ENCODE measurements around the gene ANKUB1. TPM values are rescaled to one million over a fixed set of nuclear protein-coding genes. Genes with fewer than 3 reads are reported as not detected.

ANKUB1 gene
- total and polyA plus RNA-seq, 9 of the 15 experiments (the other 6 are each of a cell fraction or from before 2014, with no cell fraction given), result not detected

DNA sequence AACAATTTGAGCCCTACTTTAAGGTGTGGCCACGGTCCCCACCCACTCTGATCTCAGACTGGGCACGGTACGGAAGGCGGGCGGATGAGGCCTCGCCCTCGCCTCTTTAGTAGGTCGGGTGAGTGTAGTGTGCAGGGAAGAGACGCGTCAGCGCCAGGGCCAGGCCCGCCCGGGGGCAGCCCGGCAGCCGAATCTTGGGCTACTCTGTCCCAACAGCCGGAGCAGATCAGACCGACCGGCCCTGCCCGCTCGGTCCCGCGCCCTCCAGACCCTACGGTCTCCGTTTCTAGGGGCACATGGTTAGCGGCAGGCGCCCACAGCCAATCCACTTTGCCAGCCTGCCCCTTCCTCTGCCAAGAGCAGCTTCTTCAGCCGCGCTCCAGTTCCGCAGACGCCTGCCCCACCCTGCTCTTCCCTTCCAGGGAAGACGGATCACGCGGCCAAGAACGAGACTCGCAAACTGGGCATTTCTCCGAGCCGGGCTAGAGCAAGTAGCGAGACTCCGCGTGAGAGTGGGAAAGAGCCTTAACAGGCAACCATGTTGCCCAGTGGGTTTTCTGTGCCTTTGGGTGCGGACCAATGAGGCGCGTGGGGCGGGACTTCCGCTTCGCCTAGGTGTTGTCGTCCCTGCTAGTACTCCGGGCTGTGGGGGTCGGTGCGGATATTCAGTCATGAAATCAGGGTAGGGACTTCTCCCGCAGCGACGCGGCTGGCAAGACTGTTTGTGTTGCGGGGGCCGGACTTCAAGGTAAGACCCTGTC, 20.4 kb upstream of the ANKUB1 start, which contains the start of gene RNF13 (continued):
- TF ChIP-seq CHAMP1 (IDR thresholded peaks at IDR 0.05) (peak; percentile 49; the same call in 1 of the 2 replicates), NFE2 (IDR thresholded peaks at IDR 0.05; ENCODE audit: low read depth) (no peak), NCOA1 (IDR thresholded peaks at IDR 0.05; ENCODE audit: low read depth) (no peak), ZBTB26 (CRISPR knock-in tag; IDR thresholded peaks at IDR 0.05) (no peak), FOXK1 (CRISPR knock-in tag; IDR thresholded peaks at IDR 0.05; ENCODE audit: borderline replicate concordance) (no peak), POLR2G (IDR thresholded peaks at IDR 0.05; ENCODE audit: low read depth, low read length) (peak; percentile 66), EHMT2 (IDR thresholded peaks at IDR 0.05) (0 out of 2 replicates have a peak, but pooled peaks have one; percentile 16), CREB1 (IDR thresholded peaks at IDR 0.05) (peak; percentile 35), CREB1 (CRISPR knock-in tag; IDR thresholded peaks at IDR 0.05) (no peak), MYNN (IDR thresholded peaks at IDR 0.05) (no peak), MYNN (CRISPR knock-in tag; IDR thresholded peaks at IDR 0.05) (no peak), ZNF384 (IDR thresholded peaks at IDR 0.05; ENCODE audit: low read depth, low read length) (no peak), TSC22D4 (tag; IDR thresholded peaks at IDR 0.05) (no peak), RBBP5 (IDR thresholded peaks at IDR 0.05; ENCODE audit: borderline replicate concordance, insufficient read depth, low read length, poor library complexity, severe bottlenecking) (peak; percentile 80), CCAR2 (IDR thresholded peaks at IDR 0.05; ENCODE audit: low read depth, low read length) (no peak), CREM (IDR thresholded peaks at IDR 0.05; ENCODE audit: low read depth) (peak; percentile 56; the same call in 1 of the 2 replicates), GABPA (tag; conservative IDR thresholded peaks at IDR 0.05; ENCODE audit: low read depth) (peak; percentile 92), ZFX (CRISPR knock-in tag; IDR thresholded peaks at IDR 0.05) (peak; percentile 65; the same call in 1 of the 2 replicates), PHF8 (IDR thresholded peaks at IDR 0.05; ENCODE audit: borderline replicate concordance, low read length) (peak; percentile 71; the same call in 1 of the 2 replicates), HCFC1 (IDR thresholded peaks at IDR 0.05; ENCODE audit: low read depth, low read length) (no peak), BCL6 (CRISPR knock-in tag; IDR thresholded peaks at IDR 0.05) (no peak), ZNF668 (CRISPR knock-in tag; IDR thresholded peaks at IDR 0.05) (no peak)
- TF ChIP-seq, protein P1, sequence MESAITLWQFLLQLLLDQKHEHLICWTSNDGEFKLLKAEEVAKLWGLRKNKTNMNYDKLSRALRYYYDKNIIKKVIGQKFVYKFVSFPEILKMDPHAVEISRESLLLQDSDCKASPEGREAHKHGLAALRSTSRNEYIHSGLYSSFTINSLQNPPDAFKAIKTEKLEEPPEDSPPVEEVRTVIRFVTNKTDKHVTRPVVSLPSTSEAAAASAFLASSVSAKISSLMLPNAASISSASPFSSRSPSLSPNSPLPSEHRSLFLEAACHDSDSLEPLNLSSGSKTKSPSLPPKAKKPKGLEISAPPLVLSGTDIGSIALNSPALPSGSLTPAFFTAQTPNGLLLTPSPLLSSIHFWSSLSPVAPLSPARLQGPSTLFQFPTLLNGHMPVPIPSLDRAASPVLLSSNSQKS (CRISPR knock-in tag; IDR thresholded peaks at IDR 0.05), result no peak
- TF ChIP-seq, protein P2, sequence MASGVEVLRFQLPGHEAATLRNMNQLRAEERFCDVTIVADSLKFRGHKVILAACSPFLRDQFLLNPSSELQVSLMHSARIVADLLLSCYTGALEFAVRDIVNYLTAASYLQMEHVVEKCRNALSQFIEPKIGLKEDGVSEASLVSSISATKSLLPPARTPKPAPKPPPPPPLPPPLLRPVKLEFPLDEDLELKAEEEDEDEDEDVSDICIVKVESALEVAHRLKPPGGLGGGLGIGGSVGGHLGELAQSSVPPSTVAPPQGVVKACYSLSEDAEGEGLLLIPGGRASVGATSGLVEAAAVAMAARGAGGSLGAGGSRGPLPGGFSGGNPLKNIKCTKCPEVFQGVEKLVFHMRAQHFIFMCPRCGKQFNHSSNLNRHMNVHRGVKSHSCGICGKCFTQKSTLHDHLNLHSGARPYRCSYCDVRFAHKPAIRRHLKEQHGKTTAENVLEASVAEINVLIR (CRISPR knock-in tag; IDR thresholded peaks at IDR 0.05), result no peak
